Breast epithelium (tissue), 3 donors: ENCODE results near the gene RBM4B.

ENCODE experiments used
- CTCF ChIP-seq, 3 donors: fragments of 450-650 bp; IDR thresholded peaks; one replicate each; pipeline ENCODE4 v1.5.1; 2016 to 2017; ENCODE audit warnings: antibody characterized with exemption in 3 of 3, mild to moderate bottlenecking in 3 of 3, moderate library complexity in 3 of 3
- POLR2AphosphoS5 ChIP-seq, 3 donors: sonication (generic); formaldehyde crosslinking; IDR thresholded peaks; one replicate each; pipeline ENCODE4 v1.6.1; 2017; ENCODE audit warnings: antibody characterized with exemption in 3 of 3

- TF ChIP-seq CTCF (IDR thresholded peaks at IDR 0.05), result no peak
- TF ChIP-seq POLR2AphosphoS5 (IDR thresholded peaks at IDR 0.05), result no peak
These were observed 11.2 kb upstream of the RBM4B start for GRCh38 chr11:66688561-66689534.
